HG03045 (cell line): ENCODE measurements around the gene CEP192.

Source experiments
- ATAC-seq: cut with Tn5 transposase; IDR thresholded peaks from one replicate; pipeline ENCODE4 v1.9.1; 2021; ENCODE audit warnings: mild to moderate bottlenecking, moderate library complexity; ENCODE audit not compliant: unreplicated experiment

The CEP192 gene

DNA sequence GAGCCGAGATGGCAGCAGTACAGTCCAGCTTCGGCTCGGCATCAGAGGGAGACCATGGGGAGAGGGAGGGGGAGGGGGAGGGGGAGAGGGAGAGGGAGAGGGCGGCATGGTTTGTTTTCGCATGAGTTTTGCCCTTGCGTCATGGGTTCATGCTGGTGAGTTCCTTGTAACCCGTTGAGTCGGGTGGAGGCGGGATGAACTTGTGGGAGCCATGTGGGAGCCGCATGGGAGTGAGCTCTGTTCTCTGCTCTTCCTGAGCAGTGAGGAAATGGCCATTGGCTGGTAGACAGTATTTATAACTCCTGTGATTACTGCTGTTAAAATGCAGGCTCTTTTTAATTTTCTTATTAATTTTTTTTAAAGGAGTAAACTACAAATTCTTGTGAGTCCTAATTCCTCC lies 108.0 kb downstream of the CEP192 start:
- ATAC-seq = no peak

DNA sequence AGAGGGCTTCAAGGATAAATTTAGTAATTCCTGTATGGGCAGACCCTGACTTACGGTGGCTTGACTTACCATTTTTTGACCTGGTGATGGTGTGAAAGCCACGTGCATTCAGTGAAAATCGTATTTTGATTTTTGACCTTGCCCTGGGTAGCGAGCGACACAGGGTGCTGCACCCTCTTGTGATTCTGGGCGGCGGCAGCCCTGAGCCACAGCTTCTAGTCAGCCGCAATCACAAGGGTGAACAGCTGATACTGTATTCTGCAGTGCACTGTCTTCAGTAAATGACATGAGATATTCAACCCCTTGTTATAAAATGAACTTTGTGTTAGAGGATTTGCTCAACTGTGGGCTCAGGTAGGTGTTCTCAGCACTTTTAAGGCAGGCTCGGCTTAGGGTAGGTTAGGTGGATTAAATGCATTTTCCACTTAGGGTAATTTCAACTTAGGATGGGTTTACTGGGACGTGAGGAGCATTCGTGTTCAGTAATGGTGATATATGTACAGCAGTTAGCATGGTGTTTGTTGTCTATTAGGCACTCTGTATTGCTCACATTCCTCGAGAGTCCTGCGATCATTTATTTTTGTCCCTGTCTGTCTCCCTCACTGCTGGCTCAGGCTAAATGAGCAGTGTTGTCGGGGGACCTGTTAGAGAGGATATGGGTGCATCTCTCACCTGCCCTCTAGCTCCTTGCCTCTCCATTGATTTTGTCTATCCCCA lies 109.9 kb downstream of the CEP192 start:
- ATAC-seq = no peak

DNA sequence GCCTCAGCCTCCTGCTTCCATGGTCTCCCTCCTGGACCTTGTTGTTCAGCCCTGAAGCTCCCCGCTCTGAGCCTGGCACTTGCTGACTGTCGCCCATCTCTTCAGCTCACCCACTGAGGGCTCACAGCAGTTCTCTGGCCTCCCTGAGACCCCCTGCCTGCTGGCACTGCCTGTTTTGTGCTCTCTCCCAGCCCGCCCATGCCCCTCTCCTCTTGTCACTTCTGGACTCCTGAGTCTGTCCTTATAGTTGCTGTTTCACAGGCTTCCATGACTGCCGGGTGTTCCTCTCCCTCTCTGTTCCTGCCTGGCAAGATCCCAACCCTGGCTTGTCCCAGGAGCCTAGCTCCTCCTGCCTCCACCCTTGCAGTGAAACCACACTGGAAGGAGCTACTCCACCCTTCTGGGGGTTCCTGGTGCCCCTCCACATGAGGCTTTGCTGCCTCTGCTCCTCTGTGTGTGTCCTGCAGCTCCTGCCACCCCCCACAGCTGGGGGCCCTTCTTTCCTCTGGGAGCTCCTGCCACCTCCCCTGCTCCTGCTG lies 110.6 kb downstream of the CEP192 start:
- ATAC-seq = no peak

DNA sequence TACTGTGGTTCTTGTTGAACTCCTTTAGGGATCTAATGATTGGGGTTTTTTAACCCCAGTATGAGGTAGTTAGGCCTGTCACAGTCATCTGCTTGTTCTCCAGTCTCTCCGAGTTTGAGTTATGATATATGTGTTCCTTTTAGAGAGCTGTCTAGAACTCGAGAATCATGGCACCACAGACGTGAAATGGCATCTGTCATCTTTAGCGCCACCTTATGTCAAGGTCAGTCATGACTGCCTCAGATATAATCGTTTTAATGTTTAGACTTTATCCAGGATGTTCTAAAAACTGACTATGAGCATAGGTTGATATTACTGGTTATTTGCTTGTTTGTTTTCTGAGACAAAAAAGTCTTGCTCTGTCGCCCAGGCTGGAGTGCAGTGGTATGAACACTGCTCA lies 112.2 kb downstream of the CEP192 start:
- ATAC-seq = no peak

DNA sequence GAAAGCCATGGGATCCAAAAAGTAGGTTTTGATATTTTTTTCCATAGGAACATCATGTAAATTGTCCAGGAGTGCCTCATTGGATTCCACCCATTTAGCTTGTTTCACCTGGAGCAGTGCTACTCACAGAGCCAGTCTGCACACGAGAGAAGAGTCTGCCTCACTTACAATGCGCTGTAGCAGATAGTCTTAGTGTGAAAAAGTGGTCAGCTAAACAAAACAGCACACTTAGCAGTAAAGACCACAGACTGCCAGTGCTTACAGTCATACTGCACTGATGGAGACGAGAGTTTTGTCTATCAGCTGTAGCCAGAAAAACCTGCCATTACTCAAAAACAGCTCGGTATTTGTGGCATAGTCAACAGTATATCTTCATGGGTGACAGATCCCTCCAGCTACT lies 113.9 kb downstream of the CEP192 start:
- no peak for ATAC-seq

DNA sequence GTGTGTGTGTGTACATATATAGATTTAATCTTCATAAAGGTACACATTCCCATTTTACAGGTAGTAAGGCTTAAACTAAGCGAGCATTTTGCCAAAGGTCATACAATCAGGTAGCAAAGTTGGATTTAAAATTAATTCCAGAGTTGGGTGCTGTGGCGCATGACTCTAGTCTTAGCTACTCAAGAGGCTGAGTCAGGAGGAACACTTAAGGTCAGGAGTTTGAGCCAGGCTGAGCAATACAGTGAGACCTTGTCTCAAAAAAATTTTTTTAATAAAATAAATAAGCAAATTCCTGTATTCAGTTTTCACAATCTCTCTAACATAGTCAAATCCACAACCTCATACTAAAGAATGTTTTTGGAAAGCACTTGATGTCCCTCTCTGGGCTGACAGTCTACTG lies 115.9 kb downstream of the CEP192 start:
- no peak for ATAC-seq

DNA sequence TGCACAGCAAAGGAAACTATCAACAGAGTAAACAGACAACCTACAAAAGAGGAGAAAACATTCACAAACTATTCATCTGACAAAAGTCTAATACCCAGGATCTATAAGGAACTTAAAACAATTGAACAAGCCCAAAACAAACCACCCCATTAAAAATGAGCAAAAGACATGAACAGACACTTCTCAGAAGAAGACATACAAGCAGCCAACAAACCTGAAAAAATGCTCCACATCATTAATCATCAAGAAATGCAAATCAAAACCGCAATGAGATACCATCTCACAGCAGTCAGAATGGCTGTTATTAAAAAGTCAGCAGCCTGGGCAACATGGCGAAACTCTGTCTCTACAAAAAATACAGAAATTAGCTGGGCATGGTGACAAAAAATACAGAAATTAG lies 117.2 kb downstream of the CEP192 start:
- no peak for ATAC-seq

DNA sequence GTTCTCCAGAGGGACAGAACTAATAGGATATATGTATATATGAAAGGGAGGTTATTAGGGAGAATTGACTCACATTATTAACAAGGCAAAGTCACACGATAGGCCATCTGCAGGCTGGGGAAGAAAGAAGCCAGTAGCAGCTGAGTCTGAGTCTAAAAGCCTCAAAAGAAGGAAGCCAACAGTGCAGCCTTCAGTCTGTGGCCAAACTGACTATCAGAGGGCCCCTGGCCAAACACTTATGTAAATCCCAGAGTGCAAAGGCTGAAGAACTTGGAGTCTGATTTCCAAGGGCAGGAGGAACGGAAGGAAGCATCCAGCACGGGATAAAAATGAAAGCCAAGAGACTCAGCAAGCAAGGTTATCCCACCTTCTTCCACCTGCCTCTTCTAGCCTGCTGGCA lies 119.4 kb downstream of the CEP192 start:
- no peak for ATAC-seq

DNA sequence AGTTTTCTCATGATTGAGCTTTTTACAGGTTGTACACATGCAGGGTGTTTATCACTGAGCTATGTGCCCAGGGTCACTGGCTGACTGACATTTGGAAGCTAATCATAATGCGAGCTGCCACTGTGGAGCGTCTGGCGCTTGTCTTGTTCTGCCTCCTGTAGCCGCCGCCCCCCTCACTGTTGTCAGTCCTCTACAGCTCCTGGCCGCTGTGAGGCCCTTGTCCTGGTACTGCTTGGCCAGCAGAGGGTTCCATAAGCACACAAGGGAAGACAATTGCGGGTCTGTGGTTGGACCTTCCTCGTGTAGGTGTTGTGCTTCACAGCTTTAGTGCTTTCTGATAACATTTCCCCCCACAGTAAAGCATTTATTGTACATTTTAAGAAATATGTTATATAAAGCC lies 121.8 kb downstream of the CEP192 start:
- no peak for ATAC-seq

DNA sequence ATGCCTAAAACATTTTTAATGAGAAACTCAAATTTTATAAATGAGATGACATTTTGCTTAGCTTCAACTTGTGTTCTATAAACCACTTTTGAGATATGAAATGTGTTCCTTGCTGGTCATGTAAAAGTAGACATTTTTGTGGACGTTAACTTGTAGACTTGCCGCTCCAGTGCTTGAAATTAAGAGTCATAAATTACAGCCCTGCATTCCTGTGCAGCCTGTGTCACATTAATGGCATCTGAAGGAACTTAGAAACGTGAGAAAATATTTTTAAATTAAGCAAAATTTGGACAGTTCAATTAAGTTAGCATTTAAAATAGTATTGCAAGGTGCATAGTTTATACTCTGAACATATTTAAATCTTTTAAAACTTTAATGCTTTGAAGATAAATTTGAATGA lies 129.1 kb downstream of the CEP192 start:
- ATAC-seq = no peak

DNA sequence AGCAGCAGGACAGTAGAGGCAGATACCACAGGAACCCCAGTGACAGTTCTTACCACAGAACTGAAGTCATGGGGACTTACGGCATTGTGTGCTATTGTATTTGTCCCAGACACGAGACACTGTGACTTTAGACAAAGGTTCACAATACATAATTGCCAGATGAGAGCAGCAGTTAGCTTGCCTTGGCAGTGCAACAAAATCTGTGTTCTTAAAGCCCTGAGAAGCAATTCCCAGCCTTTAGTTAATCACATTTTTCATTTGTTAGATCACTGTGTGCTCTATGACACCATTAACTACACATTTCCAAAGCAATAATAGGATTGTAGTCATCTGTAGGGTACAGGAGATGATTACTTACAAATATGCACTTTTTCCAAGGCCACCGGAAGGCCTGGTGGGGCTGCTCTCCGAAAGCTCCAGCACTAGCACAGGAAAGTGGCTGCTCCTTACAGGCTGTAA lies 129.8 kb downstream of the CEP192 start:
- ATAC-seq = no peak

DNA sequence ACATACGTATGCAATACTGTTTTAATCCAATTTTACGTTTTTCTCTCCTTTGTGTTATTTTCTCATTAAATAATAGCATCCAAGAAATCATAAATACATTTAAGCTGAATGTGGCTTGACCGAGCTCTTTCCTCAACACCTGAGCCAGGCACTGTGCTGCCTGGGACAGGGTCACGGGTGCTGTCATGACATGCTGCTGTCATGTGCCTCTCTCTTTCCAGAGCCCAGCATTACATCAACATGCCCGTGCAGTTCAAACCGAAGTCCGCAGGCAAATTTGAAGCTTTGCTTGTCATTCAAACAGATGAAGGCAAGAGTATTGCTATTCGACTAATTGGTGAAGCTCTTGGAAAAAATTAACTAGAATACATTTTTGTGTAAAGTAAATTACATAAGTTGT lies 133.2 kb downstream of the CEP192 start:
- no peak for ATAC-seq

DNA sequence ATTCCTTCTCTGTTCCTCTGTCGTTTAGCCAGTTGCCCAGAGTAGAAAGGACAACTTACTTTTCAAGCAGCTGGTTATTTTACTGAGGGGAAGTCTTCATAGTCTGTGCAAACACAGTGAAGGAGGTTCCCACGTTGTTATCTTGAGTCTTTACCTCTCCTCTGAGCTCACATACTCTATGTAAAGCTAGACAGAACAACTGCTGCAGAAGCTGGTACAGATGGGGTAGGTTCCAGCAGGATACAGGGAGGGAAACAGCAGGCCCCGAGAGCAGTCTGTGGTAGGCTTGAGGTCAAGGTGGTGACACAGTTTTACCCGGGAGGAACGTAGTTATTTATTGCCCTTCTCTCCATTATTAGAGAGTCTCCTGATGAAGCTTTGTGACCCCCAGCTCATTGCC lies 134.0 kb downstream of the CEP192 start:
- ATAC-seq = no peak

DNA sequence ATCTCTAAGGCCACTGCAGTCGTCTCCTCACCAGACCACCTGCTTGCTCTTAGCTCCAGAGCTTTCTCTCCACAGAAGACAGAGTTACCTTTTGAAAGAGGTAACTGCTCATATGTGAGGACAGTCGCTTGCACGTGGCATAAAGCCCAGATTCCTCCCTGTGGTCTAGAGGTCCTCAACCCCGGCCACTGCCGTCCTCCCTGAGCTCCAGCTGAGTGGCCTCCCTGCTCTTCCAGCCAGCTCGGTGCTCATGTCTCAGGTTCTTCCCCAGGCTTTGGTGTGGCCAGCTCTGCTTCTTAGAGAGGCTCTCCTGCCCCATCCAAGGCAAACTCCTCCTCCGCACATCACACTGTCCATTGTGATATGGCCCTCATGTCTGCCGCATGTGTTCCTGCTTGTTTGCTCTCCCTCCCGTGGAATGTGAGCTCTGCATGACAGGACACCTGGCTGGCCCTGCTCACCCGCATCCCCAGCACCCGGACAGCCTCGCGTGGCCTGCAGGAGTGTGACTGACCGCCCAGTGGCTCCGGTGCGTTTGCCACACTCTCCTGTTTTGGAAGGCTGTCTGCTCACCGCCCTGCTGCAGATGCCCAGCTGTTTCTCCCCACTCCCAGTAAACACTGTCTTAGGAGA lies 135.9 kb downstream of the CEP192 start:
- ATAC-seq = no peak

DNA sequence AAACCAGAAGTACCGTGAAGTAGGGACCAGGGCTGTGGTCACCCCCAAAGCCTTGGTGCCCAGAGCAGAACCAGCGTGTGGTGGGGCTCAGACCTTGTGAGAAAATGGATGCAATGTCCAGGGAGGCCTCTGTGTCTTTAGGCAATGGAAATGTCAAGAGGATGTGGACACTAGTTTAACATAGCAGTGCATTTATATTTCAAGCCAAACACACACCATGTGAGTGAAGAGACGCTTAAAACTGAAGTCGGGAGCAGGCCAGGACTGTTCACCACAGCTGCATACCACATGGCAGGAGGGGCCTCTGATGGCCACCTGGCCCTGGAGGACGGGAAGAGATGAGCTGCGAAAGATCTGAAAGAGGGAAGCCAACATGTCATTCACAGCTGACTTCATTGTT lies 140.1 kb downstream of the CEP192 start:
- ATAC-seq = no peak

DNA sequence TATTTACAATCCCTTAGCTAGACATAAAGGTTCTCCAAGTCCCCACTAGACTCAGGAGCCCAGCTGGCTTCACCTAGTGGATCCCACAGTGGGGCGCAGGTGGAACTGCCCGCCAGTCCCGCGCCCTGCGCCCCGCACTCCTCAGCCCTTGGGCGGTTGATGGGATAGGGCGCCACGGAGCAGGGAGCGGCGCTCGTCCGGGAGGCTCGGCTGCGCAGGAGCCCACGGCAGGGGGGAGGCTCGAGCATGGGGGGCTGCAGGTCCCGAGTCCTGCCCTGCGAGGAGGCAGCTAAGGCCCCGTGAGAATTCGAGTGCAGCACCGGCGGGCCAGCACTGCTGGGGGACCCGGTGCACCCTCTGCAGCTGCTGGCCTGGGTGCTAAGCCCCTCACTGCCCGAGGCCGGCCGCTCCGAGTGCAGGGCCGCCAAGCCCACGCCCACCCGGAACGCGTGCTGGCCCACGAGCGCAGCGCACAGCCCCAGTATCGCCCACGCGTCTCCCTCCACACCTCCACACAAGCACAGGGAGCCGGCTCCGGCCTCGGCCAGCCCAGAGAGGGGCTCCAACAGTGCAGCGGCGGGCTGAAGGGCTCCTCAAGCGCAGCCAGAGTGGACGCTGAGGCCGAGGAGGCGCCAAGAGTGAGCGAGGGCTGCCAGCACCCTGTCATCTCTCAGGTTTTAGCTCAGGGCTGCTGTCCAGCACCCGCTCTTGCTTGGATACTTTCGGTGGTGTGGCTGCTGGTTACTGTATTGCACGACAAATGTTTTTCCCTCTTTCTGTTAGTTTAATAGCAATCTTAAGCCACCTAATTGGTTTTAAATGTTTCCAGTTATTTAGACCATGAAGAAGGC lies 143.6 kb downstream of the CEP192 start:
- no peak for ATAC-seq

DNA sequence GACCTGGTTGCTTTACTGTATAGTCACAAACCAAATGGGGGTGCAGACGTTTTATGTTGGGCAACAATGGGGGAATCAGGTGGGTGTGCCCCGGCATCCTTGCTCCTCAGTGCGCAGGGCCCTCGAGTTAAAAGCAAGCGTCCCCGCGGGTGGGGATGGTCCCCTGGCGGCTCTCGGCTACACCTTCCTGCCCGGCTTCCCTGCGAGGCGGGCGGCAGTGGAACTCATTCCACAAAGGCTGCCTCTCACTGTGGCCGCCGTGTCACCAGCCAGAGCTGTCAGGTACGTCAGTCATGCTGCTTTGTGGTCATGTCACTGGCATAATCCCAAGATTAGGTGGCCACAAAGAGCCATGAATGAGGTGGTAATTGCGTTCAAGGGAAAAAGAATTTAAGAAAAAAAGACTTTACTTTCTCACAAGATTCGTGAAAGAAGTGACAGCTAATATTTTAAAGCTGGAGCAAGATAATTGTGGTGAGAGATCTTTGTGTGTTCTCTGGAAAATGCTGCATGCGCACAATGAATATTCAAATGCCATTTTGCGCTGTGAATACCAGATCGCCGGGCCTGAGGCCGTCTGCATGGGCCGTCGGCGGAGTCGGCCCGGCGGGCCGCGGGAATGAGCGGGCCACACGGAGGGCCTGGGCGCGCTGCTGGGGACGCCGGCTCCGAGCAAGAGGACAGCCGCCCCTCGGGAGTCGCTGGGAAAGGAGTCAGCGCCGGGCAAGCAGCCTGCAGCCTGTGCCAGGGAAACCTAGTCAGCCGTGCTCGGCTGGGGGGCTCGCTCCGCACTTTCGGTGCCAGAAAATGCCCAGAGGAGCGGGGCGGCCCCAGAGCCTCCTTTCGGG lies 145.1 kb downstream of the CEP192 start:
- no peak for ATAC-seq

DNA sequence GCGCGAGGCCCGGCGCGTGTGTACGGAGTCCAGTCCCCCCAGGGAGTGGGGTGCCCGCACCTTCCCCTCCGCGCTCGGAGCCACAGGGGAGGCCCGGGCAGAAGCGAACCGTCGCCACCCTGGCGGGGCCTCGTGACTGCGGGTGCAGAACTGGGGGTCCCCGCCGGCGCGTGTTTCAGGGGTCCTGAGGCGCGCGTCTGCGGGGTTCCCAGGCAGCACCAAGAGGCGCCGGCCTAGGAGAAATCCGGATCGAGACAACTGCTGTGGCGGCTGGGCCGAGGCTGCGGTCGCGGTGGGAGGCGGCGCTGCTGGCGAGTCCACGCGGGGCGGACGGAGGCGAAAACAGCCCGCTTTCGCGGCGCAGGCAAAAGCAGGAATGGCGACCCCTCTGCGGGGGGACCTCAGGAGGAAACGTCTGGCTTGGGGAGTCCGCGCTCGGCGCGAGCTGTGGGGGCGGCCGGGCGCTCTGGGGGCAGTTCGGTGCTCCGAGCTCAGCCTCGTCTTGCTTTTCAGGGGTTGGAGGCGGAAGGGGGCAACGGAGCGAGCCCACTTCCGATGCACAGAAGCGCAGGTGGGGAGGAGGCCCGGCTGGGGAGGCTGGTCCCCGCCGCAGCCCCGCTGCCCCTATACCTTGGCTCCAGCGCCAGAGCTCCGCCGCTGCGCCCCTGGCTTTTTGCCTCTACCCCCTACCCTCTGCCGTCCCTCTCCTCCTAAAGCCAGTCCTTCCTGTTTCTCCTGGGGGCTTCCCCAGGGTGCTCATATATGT lies 145.9 kb downstream of the CEP192 start:
- ATAC-seq = no peak

DNA sequence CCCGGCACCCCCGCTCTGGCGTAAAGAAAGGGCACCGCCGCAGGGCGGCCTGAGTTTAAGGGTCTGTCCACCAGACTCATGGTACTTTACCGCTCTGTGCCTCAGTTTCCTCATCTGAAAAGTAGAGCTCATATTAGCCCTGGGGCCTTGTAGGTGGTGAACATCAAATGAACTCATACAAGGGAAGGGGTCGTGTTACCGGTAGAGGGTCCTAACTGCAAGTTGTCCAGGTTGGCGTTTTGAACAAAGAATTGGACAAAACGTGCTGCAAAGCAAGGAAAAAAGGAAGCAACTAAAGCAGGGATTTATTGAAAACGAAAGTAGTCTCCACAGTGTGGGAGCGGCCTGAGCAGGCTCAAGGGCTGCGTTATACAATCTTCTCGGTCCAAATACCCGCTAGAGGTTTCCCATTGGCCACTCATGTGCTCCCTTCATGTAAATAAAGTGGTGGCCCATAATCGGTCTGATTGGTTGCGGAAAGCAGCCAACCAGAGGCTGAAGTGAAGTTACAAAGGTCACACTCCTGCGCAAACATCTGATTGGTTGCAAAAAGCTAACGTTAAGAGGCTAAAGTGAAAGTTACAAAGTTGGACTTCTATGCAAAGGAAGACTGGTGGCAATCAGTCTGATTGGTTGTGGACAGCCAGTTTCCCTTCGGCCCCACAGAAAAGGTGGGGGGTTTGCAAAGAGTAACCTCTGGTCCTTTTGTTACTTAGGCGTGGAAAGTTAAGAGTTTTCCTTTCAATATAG lies 146.7 kb downstream of the CEP192 start:
- ATAC-seq = peak; percentile 75
